Measurements from ENCODE around the gene BTBD17.

The BTBD17 gene

DNA sequence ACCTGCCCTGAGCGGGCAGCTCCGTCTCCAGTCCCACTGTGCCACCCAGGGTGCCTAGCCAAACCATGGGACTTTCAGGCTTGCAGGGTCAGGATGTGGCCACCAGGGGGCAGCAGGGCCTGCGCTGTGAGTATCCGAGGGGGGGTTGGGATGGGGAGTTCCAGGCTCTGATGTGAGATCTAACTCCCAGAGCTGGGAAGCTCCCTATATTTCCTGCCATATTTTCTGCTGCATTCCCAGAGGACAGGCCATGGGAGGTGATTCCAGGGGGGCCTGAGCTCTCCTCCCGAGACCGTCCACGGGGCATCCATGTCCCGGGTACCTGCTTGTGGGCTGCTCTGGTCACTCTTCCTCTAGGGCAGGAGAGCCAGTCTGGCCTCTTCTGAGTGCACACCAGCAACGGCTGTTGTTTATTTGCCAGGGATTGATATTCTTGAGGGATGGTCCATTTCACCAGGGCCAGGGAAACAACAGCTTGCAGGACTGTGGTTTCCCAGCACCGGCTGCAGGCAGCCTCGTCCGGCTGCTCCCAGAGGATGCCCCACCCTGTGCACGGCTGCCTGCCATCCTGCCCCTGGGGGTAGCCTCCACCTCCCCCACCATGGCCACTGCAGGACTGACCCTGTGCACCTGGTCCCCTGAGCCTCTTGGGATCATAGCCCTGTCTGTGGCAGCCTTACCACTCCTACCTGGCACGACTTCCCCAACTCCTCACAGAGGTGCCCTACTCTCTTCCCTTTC, 6.8 kb upstream of the BTBD17 start:
- H3K27ac ChIP-seq (replicated peaks; ENCODE audit: low read length): no peak overlapping the region
- H2BK120ac ChIP-seq (ENCODE audit: low read depth, low read length): peak overlapping the region; percentile 39
- peak overlapping the region; percentile 77 for H2BK12ac ChIP-seq (ENCODE audit: low read length)
- peak overlapping the region; percentile 87 for H2BK15ac ChIP-seq (ENCODE audit: low read length)
- no peaks in the 10 kb centered on the region for H3K79me1 ChIP-seq (ENCODE audit: low read depth, low read length)
- H3K18ac ChIP-seq (ENCODE audit: low read length): peak overlapping the region; percentile 90
- H2AFZ ChIP-seq (ENCODE audit: low read length): peak overlapping the region; percentile 43
- peak overlapping the region; percentile 47 for H3K9ac ChIP-seq (ENCODE audit: low read depth, low read length, poor library complexity)
- H3K4me1 ChIP-seq (ENCODE audit: control insufficient read depth in 2 of 2, insufficient read depth in 1 of 2, low read depth in 1 of 2, low read length in 2 of 2): peaks cover 9 to 18% of the 10 kb centered on the region in 2 donors
- WGBS, 2 donors (ENCODE audit: extremely low coverage in 2 of 2, insufficient read length in 2 of 2, insufficient replicate concordance in 1 of 2): no CpG with 5 or more reads among the region's 14 CpGs
- H3K4me3 ChIP-seq (ENCODE audit: low read length in 2 of 2): peak overlapping the region in 1 of 2 donors; percentile 1
- no peak overlapping the region for H3K4me2 ChIP-seq (ENCODE audit: insufficient read depth, low read length, poor library complexity, severe bottlenecking)
- DNase-seq (ENCODE audit: low spot score): peak; percentile 60
- peak overlapping the region; percentile 98 for H2AK5ac ChIP-seq (ENCODE audit: low read depth, low read length)
- peaks cover 0 to 4% of the 10 kb centered on the region in 2 donors for H3K9me3 ChIP-seq (replicated peaks in 1 of 2; ENCODE audit: control insufficient read depth in 2 of 2, insufficient read depth in 1 of 2, low read depth in 1 of 2, low read length in 2 of 2)
- H2BK5ac ChIP-seq (ENCODE audit: low read length): peak overlapping the region; percentile 59
- no peaks in the 10 kb centered on the region for H3K36me3 ChIP-seq (replicated peaks in 1 of 2; ENCODE audit: control insufficient read depth in 2 of 2, insufficient read depth in 2 of 2, low read length in 2 of 2)
- peak overlapping the region; percentile 25 for H4K91ac ChIP-seq (ENCODE audit: low read depth, low read length, poor library complexity)
- peak overlapping the region; percentile 86 for H3K14ac ChIP-seq (ENCODE audit: low read length)
- H3K4ac ChIP-seq (ENCODE audit: low read length): peak overlapping the region; percentile 42
- H3K27me3 ChIP-seq (ENCODE audit: control insufficient read depth in 3 of 3, insufficient read depth in 3 of 3, low read depth in 1 of 3, low read length in 3 of 3): peaks cover 0 to 5% (median 0%) of the 10 kb centered on the region in 3 experiments
- H4K8ac ChIP-seq (ENCODE audit: low read depth, low read length): peak overlapping the region; percentile 29
- peak overlapping the region; percentile 57 for H3K23ac ChIP-seq (ENCODE audit: low read depth, low read length, poor library complexity)

GRCh38 chr17:74367206-74367605, 5.5 kb upstream of the BTBD17 start, which contains the start of gene GPR142:
GPR142 (plus strand) TSS chr17:74367506; CDS start chr17:74369541, 2,035 bp downstream.
- no peak within 1 kb of the TSS for H4K8ac ChIP-seq (ENCODE audit: low read depth, low read length)
- no peaks in the 10 kb centered on the region for H3K79me1 ChIP-seq (ENCODE audit: low read depth, low read length)
- no peak within 1 kb of the TSS for H3K27ac ChIP-seq (replicated peaks; ENCODE audit: low read length)
- H2BK5ac ChIP-seq (ENCODE audit: low read length): peak within 1 kb of the TSS; percentile 59
- H2BK120ac ChIP-seq (ENCODE audit: low read depth, low read length): peak within 1 kb of the TSS; percentile 39
- H2AK5ac ChIP-seq (ENCODE audit: low read depth, low read length): peak within 1 kb of the TSS; percentile 98
- H3K4me2 ChIP-seq (ENCODE audit: insufficient read depth, low read length, poor library complexity, severe bottlenecking): no peak within 1 kb of the TSS
- H3K4me1 ChIP-seq (ENCODE audit: control insufficient read depth in 2 of 2, insufficient read depth in 1 of 2, low read depth in 1 of 2, low read length in 2 of 2): peaks cover 16 to 28% of the 10 kb centered on the region in 2 donors
- peak within 1 kb of the TSS; percentile 43 for H2AFZ ChIP-seq (ENCODE audit: low read length)
- H3K27me3 ChIP-seq (ENCODE audit: control insufficient read depth in 3 of 3, insufficient read depth in 3 of 3, low read depth in 1 of 3, low read length in 3 of 3): peaks cover 0 to 5% (median 0%) of the 10 kb centered on the region in 3 experiments
- no peak within 1 kb of the TSS for H3K4me3 ChIP-seq (ENCODE audit: low read length in 2 of 2)
- H3K9me3 ChIP-seq (replicated peaks in 1 of 2; ENCODE audit: control insufficient read depth in 2 of 2, insufficient read depth in 1 of 2, low read depth in 1 of 2, low read length in 2 of 2): peaks cover 0 to 2% of the 10 kb centered on the region in 2 donors
- peak within 1 kb of the TSS; percentile 20 for H3K23ac ChIP-seq (ENCODE audit: low read depth, low read length, poor library complexity)
- peak within 1 kb of the TSS; percentile 82 for H2BK15ac ChIP-seq (ENCODE audit: low read length)
- no peak within 1 kb of the TSS for H3K4ac ChIP-seq (ENCODE audit: low read length)
- peak within 1 kb of the TSS; percentile 65 for H4K91ac ChIP-seq (ENCODE audit: low read depth, low read length, poor library complexity)
- H3K36me3 ChIP-seq (replicated peaks in 1 of 2; ENCODE audit: control insufficient read depth in 2 of 2, insufficient read depth in 2 of 2, low read length in 2 of 2): no peaks in the 10 kb centered on the region
- H3K9ac ChIP-seq (ENCODE audit: low read depth, low read length, poor library complexity): no peak within 1 kb of the TSS
- no CpG with 5 or more reads among the region's 5 CpGs for WGBS, 2 donors (ENCODE audit: extremely low coverage in 2 of 2, insufficient read length in 2 of 2, insufficient replicate concordance in 1 of 2)
- no peak within 1 kb of the TSS for H3K14ac ChIP-seq (ENCODE audit: low read length)
- H3K18ac ChIP-seq (ENCODE audit: low read length): peak within 1 kb of the TSS; percentile 76
- DNase-seq (ENCODE audit: low spot score): no peak
- H2BK12ac ChIP-seq (ENCODE audit: low read length): peak within 1 kb of the TSS; percentile 77

- Histone ChIP-seq H4K91ac (ENCODE audit: low read depth, low read length, poor library complexity) (peak overlapping the region; percentile 98), H2BK5ac (ENCODE audit: low read length) (peak overlapping the region; percentile 99), H3K9me3 (replicated peaks in 1 of 2; ENCODE audit: control insufficient read depth in 2 of 2, insufficient read depth in 1 of 2, low read depth in 1 of 2, low read length in 2 of 2) (no peaks in the 10 kb centered on the region), H2BK15ac (ENCODE audit: low read length) (peak overlapping the region; percentile 90), H3K4me1 (ENCODE audit: control insufficient read depth in 2 of 2, insufficient read depth in 1 of 2, low read depth in 1 of 2, low read length in 2 of 2) (peaks cover 18 to 33% of the 10 kb centered on the region in 2 donors), H3K4me2 (ENCODE audit: insufficient read depth, low read length, poor library complexity, severe bottlenecking) (no peak overlapping the region), H3K27ac (replicated peaks; ENCODE audit: low read length) (peak overlapping the region; percentile 98), H3K14ac (ENCODE audit: low read length) (peak overlapping the region; percentile 73), H3K23ac (ENCODE audit: low read depth, low read length, poor library complexity) (peak overlapping the region; percentile 13), H3K4me3 (ENCODE audit: low read length in 2 of 2) (no peak overlapping the region), H3K9ac (ENCODE audit: low read depth, low read length, poor library complexity) (no peak overlapping the region), H4K8ac (ENCODE audit: low read depth, low read length) (no peak overlapping the region), H2BK120ac (ENCODE audit: low read depth, low read length) (peak overlapping the region; percentile 89), H2BK12ac (ENCODE audit: low read length) (peak overlapping the region; percentile 97), H3K79me1 (ENCODE audit: low read depth, low read length) (peaks cover 2% of the 10 kb centered on the region), H3K27me3 (ENCODE audit: control insufficient read depth in 3 of 3, insufficient read depth in 3 of 3, low read depth in 1 of 3, low read length in 3 of 3) (no peaks in the 10 kb centered on the region), H2AK5ac (ENCODE audit: low read depth, low read length) (peak overlapping the region; percentile 99), H3K36me3 (replicated peaks in 1 of 2; ENCODE audit: control insufficient read depth in 2 of 2, insufficient read depth in 2 of 2, low read length in 2 of 2) (peaks cover 2 to 5% of the 10 kb centered on the region in 2 donors), H3K18ac (ENCODE audit: low read length) (peak overlapping the region; percentile 99), H2AFZ (ENCODE audit: low read length) (peak overlapping the region; percentile 91), H3K4ac (ENCODE audit: low read length) (peak overlapping the region; percentile 54)
- no CpG with 5 or more reads among the region's 14 CpGs for whole genome bisulfite sequencing, 2 donors (ENCODE audit: extremely low coverage in 2 of 2, insufficient read length in 2 of 2, insufficient replicate concordance in 1 of 2)
- no peak for DNase-seq (ENCODE audit: low spot score)
Measured at GRCh38 chr17:74362810-74363498, 1.3 kb upstream of the BTBD17 start.

GRCh38 chr17:74362069-74362405, 369 bp upstream of the BTBD17 start:
- peak overlapping the region; percentile 91 for H2AFZ ChIP-seq (ENCODE audit: low read length)
- peak overlapping the region; percentile 32 for H3K4ac ChIP-seq (ENCODE audit: low read length)
- peak overlapping the region; percentile 91 for H3K14ac ChIP-seq (ENCODE audit: low read length)
- peak overlapping the region; percentile 74 for H3K9ac ChIP-seq (ENCODE audit: low read depth, low read length, poor library complexity)
- H3K36me3 ChIP-seq (replicated peaks in 1 of 2; ENCODE audit: control insufficient read depth in 2 of 2, insufficient read depth in 2 of 2, low read length in 2 of 2): peaks cover 4 to 5% of the 10 kb centered on the region in 2 donors
- peak overlapping the region; percentile 99 for H3K18ac ChIP-seq (ENCODE audit: low read length)
- H2BK120ac ChIP-seq (ENCODE audit: low read depth, low read length): peak overlapping the region; percentile 89
- peak overlapping the region in 1 of 2 donors; percentile 48 for H3K4me3 ChIP-seq (ENCODE audit: low read length in 2 of 2)
- H3K4me2 ChIP-seq (ENCODE audit: insufficient read depth, low read length, poor library complexity, severe bottlenecking): peak overlapping the region; percentile 93
- peak overlapping the region; percentile 98 for H3K27ac ChIP-seq (replicated peaks; ENCODE audit: low read length)
- H4K8ac ChIP-seq (ENCODE audit: low read depth, low read length): no peak overlapping the region
- peaks cover 21 to 30% of the 10 kb centered on the region in 2 donors for H3K4me1 ChIP-seq (ENCODE audit: control insufficient read depth in 2 of 2, insufficient read depth in 1 of 2, low read depth in 1 of 2, low read length in 2 of 2)
- WGBS, 2 donors (ENCODE audit: extremely low coverage in 2 of 2, insufficient read length in 2 of 2, insufficient replicate concordance in 1 of 2): no CpG with 5 or more reads among the region's 9 CpGs
- H2AK5ac ChIP-seq (ENCODE audit: low read depth, low read length): peak overlapping the region; percentile 99
- peak overlapping the region; percentile 99 for H2BK5ac ChIP-seq (ENCODE audit: low read length)
- H2BK12ac ChIP-seq (ENCODE audit: low read length): peak overlapping the region; percentile 100
- H2BK15ac ChIP-seq (ENCODE audit: low read length): peak overlapping the region; percentile 90
- no peaks in the 10 kb centered on the region for H3K27me3 ChIP-seq (ENCODE audit: control insufficient read depth in 3 of 3, insufficient read depth in 3 of 3, low read depth in 1 of 3, low read length in 3 of 3)
- peak overlapping the region; percentile 93 for H3K23ac ChIP-seq (ENCODE audit: low read depth, low read length, poor library complexity)
- no peaks in the 10 kb centered on the region for H3K9me3 ChIP-seq (replicated peaks in 1 of 2; ENCODE audit: control insufficient read depth in 2 of 2, insufficient read depth in 1 of 2, low read depth in 1 of 2, low read length in 2 of 2)
- H4K91ac ChIP-seq (ENCODE audit: low read depth, low read length, poor library complexity): peak overlapping the region; percentile 96
- no peak for DNase-seq (ENCODE audit: low spot score)
- H3K79me1 ChIP-seq (ENCODE audit: low read depth, low read length): peaks cover 2% of the 10 kb centered on the region
